HUDEP-2 (cell line): ENCODE measurements around the gene ZDHHC17.
"Not testable (repeated sequence)": the region's sequence is repeated elsewhere in the genome, so short reads cannot be mapped to it uniquely, and the experiment has no call there.

ENCODE experiments used
- DNase-seq, 76 experiments: peaks; one replicate each; lab custom pipeline; 2025; ENCODE audit not compliant: unreplicated experiment in 76 of 76; lab: John Stamatoyannopoulos, UW

The ZDHHC17 gene

DNA sequence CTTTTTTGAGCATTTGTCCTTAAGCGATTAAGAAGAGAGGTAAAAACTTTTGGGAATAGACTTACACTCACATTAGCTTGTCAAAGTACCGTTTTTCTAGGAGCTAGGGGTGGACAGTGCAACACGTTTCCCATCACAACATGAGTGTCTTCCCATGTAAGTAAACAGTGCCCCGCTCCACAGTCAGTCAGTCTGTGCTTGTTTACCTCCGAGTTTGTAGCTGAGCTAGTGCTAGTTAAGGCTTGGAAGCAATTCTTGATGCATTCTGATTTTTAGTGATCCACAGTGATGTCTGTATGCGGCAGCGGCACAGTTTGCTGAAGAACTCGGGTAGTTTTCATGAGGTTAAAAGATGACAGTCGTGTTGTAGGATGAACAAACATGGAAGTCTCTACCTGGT is 941 bp downstream of the ZDHHC17 start:
- DNase-seq = peak in 4 of 76 experiments; percentile 5 to 39 (median 15)

DNA sequence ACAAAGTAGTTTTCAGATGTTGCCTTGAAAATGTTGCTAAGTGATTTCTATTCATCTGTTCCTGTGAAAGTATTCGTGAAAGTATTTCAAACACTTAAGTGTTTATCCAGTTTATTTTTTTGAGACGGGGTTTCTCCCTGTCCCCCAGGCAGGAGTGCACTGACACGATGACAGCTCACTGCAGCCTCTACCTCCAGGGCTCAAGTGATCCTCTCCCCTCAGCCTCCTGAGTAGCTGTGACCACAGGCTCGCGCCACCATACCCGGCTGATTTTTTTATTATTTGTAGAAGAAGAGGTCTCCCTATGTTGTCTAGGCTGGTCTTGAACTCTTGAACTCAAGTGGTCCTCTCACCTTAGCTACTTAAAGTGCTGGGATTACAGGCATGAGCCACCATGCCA is 1.7 kb downstream of the ZDHHC17 start:
- DNase-seq = no peak

DNA sequence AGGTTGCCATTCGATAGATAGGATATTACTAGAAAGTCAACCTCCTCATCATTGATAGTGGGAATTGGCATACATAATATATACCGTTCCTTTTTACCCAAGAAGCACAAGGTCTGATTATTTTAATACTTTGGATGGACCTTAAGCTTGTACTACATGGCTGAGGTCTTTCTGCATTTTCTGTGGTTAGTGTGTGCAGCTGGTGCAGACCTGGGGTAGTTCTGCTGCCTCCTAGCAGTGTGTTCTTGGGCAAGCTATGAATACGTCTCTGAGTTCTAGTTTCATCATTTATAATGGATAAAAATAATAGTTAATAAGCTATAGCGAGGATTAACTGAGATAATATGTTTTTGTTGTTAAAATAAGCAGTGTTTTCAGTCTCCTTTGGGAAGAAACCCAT is 2.2 kb downstream of the ZDHHC17 start:
- no peak for DNase-seq

DNA sequence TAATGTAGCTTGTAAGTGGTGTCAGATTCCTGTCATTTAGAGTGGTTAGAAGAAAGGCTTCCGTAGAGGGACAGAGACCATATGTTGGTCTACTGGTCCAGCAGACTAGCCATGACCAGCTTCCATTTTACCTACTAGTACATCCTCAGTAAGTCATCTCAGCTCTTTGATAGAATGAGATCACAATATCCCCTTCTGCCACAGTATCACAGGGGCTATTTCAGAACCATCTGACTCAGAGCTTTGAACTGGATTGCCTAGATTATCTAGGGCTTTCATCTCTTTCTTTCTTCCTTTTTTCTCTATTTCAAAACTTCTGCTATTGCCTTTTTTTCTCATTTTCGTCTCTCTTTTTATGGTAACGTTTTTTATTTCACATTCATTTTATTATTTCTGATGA is 4.7 kb downstream of the ZDHHC17 start:
- DNase-seq = peak in 1 of 76 experiments; percentile 2

DNA sequence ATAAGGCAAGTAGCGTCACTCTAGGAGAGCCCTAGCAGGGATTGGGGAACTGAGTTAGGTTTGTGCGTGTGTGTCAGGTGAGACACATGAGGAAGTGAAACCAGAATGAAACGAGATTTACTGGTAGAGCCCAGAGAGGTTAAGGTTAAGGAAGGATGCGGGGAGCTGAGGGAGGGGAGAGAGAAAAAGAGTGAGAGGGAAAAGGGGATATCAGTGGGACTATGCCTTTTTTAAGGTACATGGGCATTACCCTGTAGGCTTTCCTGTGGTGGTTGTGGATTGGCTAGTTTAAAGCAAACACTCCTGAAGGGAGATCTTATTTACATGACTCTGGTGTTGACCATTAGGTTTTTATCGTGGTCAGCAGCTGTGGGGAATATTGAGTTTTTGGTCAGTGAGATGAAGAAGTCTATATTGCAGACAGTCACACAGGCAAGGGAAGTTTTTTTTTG is 13.9 kb downstream of the ZDHHC17 start:
- DNase-seq = no peak

DNA sequence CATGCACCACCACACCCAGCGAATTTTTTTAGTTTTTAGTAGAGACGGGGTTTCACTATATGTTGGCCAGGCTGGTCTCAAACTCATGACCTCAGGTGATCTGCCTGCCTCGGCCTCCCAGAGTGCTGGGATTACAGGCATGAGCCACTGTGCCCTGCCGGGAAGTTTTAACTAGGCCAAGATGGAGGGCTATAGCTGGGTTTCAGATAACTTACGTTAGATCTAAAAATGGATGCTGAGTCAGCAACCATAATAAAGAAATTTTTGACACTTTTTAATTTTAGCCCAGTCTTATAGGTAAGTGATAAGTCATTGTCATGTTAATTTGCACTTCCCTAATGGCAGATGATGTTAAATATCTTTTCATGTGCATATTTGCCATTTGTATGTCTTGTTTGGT is 14.4 kb downstream of the ZDHHC17 start:
- no peak for DNase-seq

DNA sequence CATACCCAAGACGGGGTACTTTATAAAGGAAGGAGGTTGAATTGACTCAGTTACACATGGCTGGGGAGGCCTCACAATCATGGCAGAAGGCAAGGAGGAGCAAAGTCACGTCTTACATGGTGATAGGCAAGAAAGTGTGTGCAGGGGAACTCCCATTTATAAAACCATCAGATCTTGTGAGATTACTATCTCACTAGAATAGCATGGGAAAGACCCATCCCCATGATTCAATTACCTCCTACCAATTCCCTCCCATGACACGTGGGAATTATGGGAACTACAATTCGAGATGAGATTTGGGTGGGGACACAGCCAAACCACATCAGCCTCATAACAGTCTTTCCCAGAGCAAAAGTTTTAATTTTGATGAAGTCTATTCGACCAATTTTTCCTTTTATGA is 15.4 kb downstream of the ZDHHC17 start:
- not testable (repeated sequence) for DNase-seq

DNA sequence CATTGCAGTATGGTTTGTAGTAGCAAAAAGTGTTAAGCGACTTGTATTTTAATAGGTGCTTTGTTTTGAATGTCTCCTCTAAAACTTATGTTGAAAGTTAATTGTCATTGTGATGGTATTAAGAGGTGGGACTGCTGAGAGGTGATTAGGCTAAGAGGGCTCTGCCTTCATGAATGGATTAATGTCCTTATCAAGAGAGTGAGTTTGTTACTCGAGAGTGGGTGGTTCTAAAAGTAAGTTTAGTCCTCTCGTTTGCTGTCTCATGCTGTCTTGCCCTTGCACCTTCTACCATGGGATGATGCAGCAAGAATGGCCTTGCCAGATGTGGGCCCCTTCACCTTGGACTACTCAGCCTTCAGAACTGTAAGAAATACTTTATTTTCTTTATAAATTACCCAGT is 17.4 kb downstream of the ZDHHC17 start:
- peak in 37 of 76 experiments; percentile 4 to 79 (median 37) for DNase-seq

DNA sequence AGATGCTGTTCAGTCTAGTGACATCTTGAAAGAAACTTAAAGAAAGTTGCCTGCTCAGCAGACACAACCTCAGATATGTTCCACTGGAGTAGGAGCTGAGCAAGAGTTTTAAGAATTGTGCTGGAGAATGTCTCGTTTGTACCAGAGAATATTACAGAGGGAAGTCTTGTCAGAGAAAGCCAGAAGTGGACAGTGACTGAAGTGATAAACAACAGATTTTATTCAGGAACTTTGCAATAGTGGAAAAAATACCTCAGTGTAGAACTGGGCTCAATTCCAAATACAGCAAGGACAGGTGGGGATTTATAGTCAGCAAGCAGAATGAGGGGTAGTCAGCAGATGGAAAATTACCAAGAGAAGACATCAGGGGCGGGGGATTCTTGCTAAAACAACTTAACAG is 18.6 kb downstream of the ZDHHC17 start:
- peak in 3 of 76 experiments; percentile 8 to 20 (median 9) for DNase-seq

DNA sequence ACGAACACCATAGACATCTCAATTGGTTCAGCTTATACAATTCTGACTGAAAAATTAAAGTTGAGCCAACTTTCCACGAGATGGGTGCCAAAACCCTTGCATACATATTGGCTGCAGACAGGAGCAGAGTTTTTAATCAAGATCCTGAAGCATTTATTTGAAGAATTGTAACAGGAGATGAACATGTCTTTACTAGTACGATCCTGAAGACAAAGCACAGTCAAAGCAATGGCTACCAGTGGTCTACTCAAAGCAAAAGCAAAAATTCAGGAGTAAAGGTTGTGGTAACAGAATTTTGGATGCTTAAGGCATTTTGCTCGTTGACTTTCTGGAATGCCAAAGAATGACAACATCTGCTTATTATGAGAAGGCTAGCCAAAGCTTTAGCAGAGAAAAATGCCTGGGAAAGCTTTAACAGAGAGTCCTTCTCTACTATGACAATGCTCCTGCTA is 20.7 kb downstream of the ZDHHC17 start:
- DNase-seq = no peak

DNA sequence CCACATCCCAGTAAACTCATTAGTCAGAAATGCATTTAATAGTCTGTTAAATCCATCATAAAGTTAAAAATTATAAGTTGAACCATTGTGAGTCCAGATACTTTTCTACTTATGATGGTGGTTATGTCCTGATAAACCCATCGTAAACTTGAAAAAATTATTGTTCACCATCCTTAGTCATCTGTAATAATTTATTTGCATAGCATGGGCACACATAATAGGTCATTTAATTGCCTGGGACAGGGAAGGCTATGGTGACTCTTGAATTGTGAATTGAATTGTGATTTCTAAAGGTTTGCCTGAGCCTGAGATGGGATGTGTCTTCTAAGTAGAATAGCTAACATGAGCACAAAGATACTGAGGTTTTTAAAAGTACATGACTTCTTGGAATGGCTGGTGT is 21.5 kb downstream of the ZDHHC17 start:
- no peak for DNase-seq

DNA sequence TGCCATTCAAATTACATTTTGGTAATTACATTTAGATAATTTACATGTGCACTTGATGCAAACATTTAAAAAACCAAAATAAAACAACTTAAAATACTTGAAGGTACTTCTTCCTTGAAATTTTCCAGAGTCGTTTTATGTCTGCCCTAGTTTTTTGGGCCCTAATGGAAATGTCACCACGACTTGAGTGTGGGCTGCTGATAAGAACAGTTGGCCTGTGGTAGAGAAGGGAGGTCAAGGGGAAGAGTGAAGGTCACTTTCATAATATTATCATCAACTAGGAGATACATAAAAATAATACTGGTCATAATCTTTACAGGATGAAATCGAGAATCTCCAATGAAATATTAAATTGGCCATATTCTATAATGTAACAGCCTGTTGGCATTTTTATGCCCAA is 23.1 kb downstream of the ZDHHC17 start:
- peak in 10 of 76 experiments; percentile 6 to 42 (median 14) for DNase-seq

DNA sequence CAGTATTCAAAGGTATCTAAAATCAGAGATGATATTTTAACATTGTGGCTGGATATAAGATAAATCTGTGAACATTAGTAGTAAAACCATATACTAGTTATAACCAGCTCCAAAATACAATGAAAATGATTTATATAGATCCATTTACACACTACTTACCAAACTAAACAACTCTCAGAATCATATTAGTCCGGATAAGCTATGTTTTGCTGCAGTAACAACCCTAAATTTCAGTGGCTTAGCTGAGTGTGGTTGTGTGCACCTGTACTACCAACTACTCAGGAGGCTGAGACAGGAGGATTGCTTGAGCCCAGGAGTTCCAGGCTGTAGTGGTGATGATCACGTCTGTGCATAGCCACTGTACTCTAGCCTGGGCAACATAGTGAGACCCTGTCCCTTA is 23.8 kb downstream of the ZDHHC17 start:
- DNase-seq = no peak

DNA sequence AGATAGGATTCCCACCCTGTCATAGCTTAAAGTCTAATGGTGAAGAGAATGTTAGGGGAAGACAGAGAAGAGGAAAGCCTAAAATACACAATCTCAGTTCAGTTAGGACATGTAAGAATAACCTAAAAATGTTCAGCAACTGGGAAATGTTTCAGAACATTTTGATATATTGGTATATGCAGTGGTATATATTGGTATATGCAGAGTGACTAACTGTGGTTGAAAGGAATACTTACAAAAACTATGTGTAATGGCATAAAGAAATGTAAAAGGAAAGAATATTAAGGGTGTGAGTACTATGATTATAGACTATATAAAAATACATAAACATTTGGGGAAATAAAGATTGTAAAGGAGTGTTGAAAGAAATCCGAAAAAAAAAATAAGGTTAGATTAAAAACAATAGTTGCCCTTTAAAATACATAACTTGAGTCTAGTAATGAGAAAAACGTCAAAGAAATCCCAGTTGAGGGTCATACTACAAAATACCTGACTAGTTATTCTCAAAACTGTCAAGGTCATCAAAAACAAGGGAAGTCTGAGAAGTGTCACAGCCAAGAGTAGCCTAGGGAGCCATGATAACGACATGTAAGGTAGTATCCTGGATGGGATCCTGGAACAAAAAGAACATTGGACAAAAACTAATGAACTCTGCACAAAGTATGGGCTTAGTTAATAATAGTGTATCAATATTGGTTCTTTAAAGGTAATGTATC is 25.6 kb downstream of the ZDHHC17 start:
- DNase-seq = no peak

DNA sequence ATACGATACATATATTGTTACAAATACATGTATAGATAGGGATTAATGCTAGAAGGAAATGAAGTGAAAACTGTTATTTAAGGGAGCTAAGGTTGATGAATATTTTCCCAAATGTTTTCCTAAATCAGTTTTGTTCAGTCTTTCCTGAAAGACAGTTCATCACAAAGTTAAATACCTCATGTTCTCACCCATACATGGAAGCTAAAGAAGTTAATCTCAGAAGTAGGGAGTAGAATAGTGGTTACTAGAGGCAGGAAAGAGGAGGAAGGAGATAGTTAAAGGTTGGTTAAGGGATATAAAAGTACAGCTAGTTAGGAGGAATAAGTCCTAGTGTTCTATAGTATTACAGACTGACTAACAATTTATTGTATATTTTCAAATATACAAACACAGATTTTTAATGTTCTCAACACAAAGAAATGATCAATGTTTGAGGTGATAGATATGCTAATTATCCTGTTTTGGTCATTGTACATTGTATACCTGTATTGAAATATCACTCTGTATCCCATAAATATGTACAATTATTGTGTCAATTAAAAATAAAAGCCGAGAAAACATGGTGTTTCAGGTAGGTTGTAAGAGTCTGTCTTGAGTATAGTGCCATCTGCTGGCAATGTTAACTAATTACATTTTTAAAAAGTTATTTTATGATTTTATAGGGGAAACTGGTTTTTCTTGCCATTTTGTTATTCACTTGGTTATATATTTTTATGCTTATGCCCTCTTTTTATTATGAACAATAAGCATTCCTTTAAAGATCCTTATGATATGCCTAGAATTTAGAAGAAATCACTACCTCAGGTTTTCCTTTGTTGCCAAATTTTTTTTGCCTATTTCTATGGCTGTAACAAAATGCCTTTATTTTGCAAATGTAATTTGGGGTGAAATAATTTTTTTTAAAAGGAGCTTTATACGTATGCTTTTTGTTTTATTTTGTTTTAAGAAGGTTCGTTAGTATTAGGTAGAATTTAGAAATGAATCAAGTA is 26.9 kb downstream of the ZDHHC17 start:
- DNase-seq = peak in 11 of 76 experiments; percentile 4 to 49 (median 13)

DNA sequence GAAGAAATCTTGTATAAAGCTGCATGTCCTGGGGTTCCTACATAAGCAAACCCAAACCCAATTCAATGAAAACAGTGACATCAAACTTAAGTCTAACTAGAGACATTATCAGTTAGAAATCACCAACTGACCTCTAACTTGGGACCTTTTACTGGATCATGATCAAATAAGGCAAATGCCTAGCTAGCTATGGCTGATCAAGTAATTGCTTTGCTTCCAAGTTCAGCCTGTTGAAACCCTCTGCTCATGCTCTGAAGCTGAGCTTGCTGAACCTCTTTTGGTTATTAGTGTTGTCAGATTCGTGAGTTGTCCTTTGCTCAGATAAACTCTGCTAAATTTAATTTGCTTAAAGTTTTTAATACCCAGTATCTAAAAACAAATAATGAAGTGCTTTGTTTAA is 28.9 kb downstream of the ZDHHC17 start:
- DNase-seq = no peak

DNA sequence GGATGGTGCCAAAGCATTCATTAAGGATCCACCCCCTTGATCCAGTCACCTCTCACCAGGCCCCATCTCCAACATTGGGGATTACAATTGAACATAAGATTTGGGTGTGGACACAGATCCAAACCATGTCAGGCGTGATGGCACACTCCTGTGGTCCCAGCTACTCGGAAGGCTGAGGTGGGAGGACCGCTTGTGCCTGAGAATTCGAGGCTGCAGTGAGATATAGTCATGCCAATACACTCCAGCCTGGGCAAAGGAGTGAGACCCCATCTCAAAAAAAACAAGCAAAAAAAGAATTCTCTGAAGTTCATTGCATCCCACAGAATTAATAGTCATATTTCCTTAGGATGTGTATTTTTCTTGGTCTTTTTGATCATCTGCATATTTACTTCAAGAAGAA is 34.9 kb downstream of the ZDHHC17 start:
- DNase-seq = no peak

DNA sequence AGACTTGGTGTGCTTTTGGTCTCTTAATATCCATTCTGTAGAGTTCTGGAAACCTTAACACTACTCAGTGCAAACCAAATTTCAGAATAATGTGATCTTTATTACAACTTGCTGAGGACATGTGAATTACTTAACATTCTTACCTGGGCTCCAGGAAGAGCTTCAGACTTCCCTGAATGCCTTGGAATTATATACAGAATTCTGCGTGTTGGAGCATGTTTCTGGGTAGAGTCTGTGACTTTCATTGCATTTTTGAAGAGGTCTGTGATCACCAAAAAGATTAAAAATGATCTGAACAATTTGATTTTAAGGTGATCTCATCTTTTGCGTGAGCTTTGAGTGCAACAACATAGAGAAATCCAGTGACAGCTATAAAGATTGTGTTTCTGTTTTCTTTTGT is 35.4 kb downstream of the ZDHHC17 start:
- no peak for DNase-seq

DNA sequence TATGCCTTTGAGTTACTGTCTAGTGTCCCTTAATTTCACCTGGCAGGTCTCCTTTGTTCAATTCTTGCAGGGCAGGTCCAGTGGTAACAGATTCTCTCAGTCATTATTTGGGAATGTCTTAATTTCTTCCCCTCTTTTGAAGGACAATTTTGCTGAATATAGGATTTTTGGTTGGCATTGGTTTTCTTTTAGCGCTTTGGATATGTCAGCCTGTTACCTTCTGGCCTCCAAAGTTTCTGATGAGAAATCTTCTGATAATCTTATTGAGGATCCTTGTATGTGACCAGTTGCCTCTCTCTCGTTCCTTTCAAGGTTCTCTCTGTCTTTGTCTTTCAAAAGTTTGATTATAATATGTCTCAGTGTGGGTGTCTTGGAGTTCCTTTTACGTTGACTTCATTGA is 38.1 kb downstream of the ZDHHC17 start:
- no peak for DNase-seq

DNA sequence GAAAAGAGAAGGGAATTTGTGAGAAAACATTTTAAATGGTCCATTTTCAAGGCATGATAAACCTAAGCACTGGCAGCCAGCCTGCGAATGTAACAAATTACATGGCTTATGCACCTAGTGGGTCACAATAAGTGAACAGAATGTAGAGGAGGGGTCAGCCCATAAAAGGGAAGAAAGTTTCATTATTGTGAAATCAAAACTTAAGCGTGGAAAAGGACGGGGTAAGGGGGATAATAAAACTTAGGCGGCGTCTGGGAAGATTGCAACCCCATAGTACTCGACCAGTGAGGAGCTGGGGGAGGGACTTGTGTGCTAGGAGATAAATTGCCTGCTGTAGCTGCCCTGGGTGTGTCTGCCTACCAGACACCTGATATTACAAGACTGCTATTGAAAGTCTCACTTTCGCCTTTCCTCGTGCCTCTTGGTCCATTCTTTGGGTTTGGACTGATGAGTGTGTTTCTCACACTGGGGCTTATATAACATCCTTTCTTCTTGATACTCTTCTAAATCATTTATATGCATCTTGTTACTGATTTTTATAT is 40.6 kb downstream of the ZDHHC17 start:
- DNase-seq = peak in 8 of 76 experiments; percentile 1 to 17 (median 8)
